GM12801 (cell line): ENCODE measurements around the gene VENTX.

Experiments used
- TF ChIP-seq, protein P1 (sequence below): IDR thresholded peaks from one replicate; pipeline ENCODE4 v1.5.1; 2011; ENCODE audit warnings: control low read depth; ENCODE audit not compliant: insufficient read length; ENCODE audit errors: extremely low read depth

The VENTX gene

DNA sequence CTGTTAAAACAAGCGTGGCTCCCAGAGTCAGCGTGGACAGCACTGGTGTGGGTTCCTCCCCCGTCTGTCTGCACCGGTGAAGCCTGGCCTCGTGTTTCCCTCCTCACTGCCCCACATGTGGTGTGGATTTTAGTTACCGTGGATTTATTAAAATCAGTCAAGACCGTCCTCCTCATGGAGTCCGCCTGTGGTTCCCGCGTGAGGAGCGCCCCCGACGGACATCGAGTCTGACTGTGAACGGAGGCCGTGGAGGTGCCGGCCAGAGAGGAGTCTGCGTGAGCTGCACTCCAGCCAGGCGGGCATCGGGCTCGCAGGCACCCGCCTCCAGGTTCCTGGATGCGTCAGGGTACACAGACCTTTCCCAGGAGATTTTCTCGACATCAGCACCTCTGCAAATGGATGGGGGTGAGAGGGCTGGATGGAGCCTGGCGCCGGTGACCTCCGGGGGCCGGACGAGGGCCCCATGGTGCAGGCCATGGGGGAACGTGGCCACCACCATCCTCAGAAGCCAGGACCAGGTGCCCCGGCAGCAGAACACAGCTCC lies 33.9 kb upstream of the VENTX start:
- TF ChIP-seq, protein P1, sequence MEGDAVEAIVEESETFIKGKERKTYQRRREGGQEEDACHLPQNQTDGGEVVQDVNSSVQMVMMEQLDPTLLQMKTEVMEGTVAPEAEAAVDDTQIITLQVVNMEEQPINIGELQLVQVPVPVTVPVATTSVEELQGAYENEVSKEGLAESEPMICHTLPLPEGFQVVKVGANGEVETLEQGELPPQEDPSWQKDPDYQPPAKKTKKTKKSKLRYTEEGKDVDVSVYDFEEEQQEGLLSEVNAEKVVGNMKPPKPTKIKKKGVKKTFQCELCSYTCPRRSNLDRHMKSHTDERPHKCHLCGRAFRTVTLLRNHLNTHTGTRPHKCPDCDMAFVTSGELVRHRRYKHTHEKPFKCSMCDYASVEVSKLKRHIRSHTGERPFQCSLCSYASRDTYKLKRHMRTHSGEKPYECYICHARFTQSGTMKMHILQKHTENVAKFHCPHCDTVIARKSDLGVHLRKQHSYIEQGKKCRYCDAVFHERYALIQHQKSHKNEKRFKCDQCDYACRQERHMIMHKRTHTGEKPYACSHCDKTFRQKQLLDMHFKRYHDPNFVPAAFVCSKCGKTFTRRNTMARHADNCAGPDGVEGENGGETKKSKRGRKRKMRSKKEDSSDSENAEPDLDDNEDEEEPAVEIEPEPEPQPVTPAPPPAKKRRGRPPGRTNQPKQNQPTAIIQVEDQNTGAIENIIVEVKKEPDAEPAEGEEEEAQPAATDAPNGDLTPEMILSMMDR: no peak

DNA sequence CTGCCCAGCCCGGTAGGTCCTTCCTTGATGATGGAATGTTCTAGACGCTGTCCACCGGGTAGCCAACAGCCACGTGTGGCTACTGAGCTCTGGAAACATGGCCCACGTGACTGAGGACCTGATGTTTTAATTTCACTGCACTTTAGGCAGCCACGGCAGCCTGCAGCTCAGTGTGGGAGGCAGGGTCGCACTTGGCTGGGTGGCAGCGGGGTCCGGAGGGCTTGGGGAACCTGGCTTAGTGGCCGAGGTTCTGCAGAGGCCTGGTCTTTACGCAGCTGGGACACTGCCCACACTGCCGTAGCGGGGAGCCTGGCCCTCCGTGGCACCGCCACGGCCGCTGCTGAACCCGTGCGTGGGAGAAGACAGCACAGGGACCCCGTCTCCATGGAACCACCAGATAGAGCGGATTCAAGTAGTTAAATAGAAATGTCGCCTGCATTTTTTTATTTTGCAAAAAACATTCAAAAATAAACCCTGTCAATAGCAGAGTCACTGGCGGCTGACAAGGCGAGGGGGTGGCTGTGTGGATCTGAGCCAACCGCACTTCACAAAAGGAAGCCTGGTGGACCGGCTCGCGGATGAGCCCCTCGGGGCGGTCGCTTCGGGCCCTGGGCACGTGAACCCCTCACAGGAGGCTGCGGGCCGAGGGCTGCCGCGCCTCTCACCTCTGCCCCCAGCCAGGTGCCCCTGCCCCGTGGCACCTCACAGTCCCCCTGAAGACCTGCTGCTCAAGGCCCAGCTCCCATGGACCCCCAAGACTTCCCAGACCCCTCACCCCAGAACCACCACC lies 33.2 kb upstream of the VENTX start:
- TF ChIP-seq, protein P1: no peak

DNA sequence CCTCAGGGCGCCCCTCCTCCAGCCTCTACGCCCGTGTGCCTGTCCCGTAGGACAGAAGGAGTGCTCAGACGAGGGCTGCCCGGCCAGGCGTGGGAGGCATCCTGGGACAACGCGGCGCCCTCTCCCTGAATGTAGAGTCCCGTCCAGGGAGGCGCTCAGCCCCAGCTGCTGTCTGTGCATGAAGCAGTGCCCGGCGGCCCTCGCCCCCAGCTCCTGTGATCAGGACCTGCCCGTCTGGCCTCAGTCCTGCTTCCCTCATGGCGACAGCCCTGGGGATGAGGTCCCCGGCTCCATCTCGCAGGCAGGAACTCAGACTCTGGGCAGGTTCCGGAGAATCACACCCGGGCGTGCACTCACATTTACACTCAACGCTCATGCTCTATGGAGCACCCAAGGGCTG lies 32.5 kb upstream of the VENTX start:
- TF ChIP-seq, protein P1: no peak

DNA sequence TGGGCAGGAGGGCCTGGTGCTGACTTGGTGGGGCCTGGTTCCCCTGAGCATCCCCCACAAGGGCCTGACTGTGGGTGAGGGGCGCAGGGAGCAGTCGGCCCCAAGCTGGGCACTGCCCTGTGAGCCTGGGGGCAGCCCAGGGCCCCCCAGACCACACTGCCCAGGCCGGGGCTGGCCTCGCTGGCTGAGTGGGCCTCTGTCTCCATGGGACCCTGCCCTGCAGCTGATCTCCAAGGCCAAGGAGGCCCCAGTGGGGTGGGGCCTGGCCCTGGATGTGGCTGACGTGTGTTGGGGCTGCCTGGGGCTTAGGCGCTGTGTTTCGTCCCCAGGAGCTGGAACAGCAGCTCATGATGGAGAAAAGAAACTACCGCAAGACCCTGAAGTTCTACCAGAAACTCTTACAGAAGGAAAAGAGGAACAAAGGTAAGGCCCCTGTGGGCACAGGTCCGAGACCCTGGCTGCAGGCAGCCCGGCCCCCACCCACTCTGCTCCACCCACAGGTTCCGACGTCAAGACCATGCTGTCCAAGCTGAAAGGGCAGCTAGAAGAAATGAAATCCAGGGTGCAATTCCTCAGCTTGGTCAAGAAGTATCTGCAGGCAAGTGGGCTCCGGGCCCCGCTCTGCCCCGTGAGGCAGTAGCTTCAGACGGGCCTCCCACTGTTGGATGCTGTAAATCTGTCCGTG lies 31.2 kb upstream of the VENTX start:
- TF ChIP-seq, protein P1: no peak

DNA sequence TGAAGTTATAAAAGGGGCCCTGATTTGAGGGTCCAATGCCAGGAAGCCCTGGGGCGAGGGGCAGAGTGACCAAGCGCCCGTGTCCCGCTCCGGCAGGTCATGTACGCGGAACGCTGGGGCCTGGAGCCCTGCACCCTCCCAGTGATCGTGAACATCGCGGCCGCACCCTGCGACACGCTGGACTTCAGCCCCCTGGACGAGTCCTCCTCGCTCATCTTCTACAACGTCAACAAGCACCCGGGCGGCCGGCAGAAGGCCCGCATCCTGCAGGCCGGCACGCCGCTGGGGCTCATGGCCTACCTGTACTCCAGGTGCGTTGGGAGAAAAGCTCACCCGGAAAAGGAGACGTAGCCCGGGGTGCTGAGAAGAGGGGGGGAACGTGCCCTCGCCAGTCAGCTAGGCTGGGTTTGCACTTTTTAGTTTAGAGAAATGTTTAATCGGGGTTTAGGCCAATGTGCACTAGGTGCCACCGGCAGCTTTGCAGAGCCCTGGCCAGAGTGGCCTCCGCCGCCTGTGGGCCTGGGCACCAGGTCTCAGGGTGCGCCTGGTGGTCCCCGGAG lies 30.5 kb upstream of the VENTX start:
- TF ChIP-seq, protein P1: no peak

DNA sequence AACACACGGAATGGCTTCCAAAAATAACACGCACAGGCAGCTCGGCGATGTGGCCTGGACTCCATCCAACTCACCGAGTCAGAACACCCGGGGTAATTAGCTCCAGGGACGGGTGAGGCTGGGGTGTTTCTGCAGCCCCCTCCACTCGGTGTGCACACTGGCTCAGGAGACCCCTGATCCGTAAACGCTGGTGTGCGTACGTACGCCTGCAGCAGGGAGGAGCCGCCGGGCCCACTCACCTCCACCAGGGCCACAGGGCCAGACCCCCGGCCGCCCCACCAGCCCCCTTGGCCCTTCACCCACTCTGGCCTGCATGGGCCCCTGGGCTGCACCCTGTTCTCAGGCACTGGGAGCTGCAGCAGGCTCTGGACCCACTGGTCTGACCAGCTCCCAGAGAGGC lies 30.0 kb upstream of the VENTX start:
- TF ChIP-seq, protein P1: no peak

DNA sequence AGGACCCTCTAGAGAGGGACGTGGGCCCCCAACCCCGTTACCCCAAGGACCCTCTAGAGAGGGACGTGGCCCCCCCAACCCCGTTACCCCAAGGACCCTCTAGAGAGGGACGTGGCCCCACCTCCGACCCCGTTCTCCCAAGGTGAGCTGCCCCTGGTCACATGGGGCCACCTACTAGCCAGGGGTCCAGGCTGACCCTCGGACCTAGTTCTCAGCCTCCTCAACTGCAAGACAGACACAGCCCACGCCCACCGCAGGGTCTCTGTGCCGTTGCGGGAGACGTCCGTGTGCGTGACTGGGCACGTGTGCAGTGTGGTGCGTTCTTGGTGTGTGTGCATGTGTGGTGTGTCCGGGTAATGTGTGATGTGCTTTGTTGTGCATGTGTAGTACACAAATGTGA lies 29.2 kb upstream of the VENTX start:
- TF ChIP-seq, protein P1: no peak
